Measurements from ENCODE around the gene TUBG2. TPM values are rescaled to one million over a fixed set of nuclear protein-coding genes. Genes with fewer than 3 reads are reported as not detected.
A peak's percentile ranks its signal among the peaks of the same experiment; 100 is the strongest.
"Not testable (repeated sequence)": the region's sequence is repeated elsewhere in the genome, so short reads cannot be mapped to it uniquely, and the experiment has no call there.

TUBG2 gene
- polyA plus RNA-seq, 1 of the 3 experiments (the other 2 are of a cell fraction): 33.9 TPM

DNA sequence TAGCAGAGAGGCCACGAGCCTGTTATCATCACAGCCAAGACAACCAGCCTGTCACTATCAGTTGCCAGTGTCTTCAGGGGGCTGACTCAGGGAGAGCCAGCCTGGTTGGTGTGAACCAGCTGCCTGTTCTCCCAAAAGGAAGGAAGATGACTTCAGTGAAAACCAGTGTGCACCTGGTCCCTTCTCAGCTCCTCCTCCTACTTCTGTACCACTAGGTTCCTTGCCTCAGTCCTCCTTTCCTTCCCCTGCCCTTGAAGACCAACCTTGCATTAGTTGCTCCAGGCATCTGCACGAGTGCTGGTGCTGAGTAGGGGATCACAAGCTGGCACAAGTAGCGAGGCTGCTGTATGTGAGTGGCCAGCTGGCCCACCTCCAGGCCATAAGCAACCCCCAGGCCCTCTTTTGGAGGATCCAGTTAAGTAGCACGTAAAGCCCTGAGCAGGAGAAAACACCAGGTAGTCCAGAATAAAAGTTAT lies 41.1 kb upstream of the TUBG2 start:
- ChIA-PET CTCF (interaction anchor here (1.1 to 2.1 kb wide), 14 partner anchors 8 to 75 kb away, joined by 3 to 14 read pairs (median 6); partner anchors contain the start of genes CCR10, PLEKHH3 and PSMC3IP), POLR2A (interaction anchor here (0.6 to 2.2 kb wide), 8 partner anchors 9 to 187 kb away, joined by 3 to 12 read pairs (median 6); partner anchors contain the start of genes PLEKHH3, PSMC3IP, RETREG3 and TUBG1)
- 60% methylated on average over 4 of the region's 4 CpGs for WGBS (ENCODE audit: low lambda C conversion rate)

GRCh38 chr17:42618442-42619150 lies 40.5 kb upstream of the TUBG2 start:
- DNase-seq: peak; percentile 55
- Histone ChIP-seq H3K4me1 (ENCODE audit: control insufficient read depth in 1 of 2, insufficient read depth in 2 of 2, low read depth in 1 of 2, low read length in 1 of 2) (peaks cover 0 to 16% of the 10 kb centered on the region in 2 experiments; a peak in 1 of 4 replicates), H3K27ac (ENCODE audit: low read depth in 2 of 2, low read length in 1 of 2) (peak overlapping the region in 1 of 2 experiments; percentile 71; a peak in 2 of 4 replicates), H3K9me3 (no peaks in the 10 kb centered on the region), H3K36me3 (replicated peaks in 1 of 2; ENCODE audit: control insufficient read depth in 1 of 2, insufficient read depth in 2 of 2, low read length in 1 of 2) (peaks cover 17% of the 10 kb centered on the region in 2 experiments), H3K9me2 (no peaks in the 10 kb centered on the region), H3K27me3 (ENCODE audit: insufficient read depth) (no peaks in the 10 kb centered on the region), H3K79me2 (ENCODE audit: insufficient read depth) (no peaks in the 10 kb centered on the region), H3K9ac (no peak overlapping the region), H4K20me1 (ENCODE audit: insufficient read depth) (no peaks in the 10 kb centered on the region), H3F3A (replicated peaks; ENCODE audit: insufficient read depth) (peaks cover 10% of the 10 kb centered on the region), H3K4me3 (ENCODE audit: low read depth in 2 of 2, low read length in 1 of 2) (no peak overlapping the region), H2AFZ (ENCODE audit: low read depth) (no peak overlapping the region), H3K4me2 (no peak overlapping the region)
- ChIA-PET CTCF (interaction anchor here (1.1 to 2.1 kb wide), 15 partner anchors 9 to 74 kb away, joined by 3 to 14 read pairs (median 5); partner anchors contain the start of genes CCR10, PLEKHH3 and PSMC3IP), POLR2A (interaction anchor here (0.6 to 2.2 kb wide), 8 partner anchors 10 to 187 kb away, joined by 3 to 12 read pairs (median 6); partner anchors contain the start of genes PLEKHH3, PSMC3IP, RETREG3 and TUBG1)
- TF ChIP-seq, protein P1, sequence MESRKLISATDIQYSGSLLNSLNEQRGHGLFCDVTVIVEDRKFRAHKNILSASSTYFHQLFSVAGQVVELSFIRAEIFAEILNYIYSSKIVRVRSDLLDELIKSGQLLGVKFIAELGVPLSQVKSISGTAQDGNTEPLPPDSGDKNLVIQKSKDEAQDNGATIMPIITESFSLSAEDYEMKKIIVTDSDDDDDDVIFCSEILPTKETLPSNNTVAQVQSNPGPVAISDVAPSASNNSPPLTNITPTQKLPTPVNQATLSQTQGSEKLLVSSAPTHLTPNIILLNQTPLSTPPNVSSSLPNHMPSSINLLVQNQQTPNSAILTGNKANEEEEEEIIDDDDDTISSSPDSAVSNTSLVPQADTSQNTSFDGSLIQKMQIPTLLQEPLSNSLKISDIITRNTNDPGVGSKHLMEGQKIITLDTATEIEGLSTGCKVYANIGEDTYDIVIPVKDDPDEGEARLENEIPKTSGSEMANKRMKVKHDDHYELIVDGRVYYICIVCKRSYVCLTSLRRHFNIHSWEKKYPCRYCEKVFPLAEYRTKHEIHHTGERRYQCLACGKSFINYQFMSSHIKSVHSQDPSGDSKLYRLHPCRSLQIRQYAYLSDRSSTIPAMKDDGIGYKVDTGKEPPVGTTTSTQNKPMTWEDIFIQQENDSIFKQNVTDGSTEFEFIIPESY (IDR thresholded peaks at IDR 0.05; ENCODE audit: borderline replicate concordance, low read depth): no peak
- TF ChIP-seq SMC3 (IDR thresholded peaks at IDR 0.05; ENCODE audit: low read depth, low read length) (peak; percentile 51; the same call in 1 of the 2 replicates), RAD21 (IDR thresholded peaks at IDR 0.05; ENCODE audit: low read length) (peak; percentile 61)
- 73% methylated on average over 9 of the region's 9 CpGs for whole genome bisulfite sequencing (ENCODE audit: low lambda C conversion rate)

More for the DNA sequence above, 41.1 kb upstream of the TUBG2 start:
- Histone ChIP-seq H3K27me3 (ENCODE audit: insufficient read depth) (no peaks in the 10 kb centered on the region), H3K79me2 (ENCODE audit: insufficient read depth) (no peaks in the 10 kb centered on the region), H2AFZ (ENCODE audit: low read depth) (no peak overlapping the region), H3K9me2 (no peaks in the 10 kb centered on the region), H3K4me2 (no peak overlapping the region), H3K4me3 (ENCODE audit: low read depth in 2 of 2, low read length in 1 of 2) (no peak overlapping the region), H3F3A (replicated peaks; ENCODE audit: insufficient read depth) (peaks cover 10% of the 10 kb centered on the region), H3K4me1 (ENCODE audit: control insufficient read depth in 1 of 2, insufficient read depth in 2 of 2, low read depth in 1 of 2, low read length in 1 of 2) (peaks cover 0 to 16% of the 10 kb centered on the region in 2 experiments; a peak in 1 of 4 replicates), H3K9me3 (no peaks in the 10 kb centered on the region), H4K20me1 (ENCODE audit: insufficient read depth) (no peaks in the 10 kb centered on the region), H3K9ac (no peak overlapping the region), H3K27ac (ENCODE audit: low read depth in 2 of 2, low read length in 1 of 2) (peak overlapping the region in 1 of 2 experiments; percentile 71; a peak in 2 of 4 replicates), H3K36me3 (replicated peaks in 1 of 2; ENCODE audit: control insufficient read depth in 1 of 2, insufficient read depth in 2 of 2, low read length in 1 of 2) (peaks cover 22 to 23% of the 10 kb centered on the region in 2 experiments)
- TF ChIP-seq MXI1 (IDR thresholded peaks at IDR 0.05; ENCODE audit: low read depth, low read length): no peak
- no peak for TF ChIP-seq FOXM1 (IDR thresholded peaks at IDR 0.05; ENCODE audit: low read depth)
- TF ChIP-seq RAD21 (IDR thresholded peaks at IDR 0.05; ENCODE audit: low read length): no peak
- no peak for TF ChIP-seq JUND (IDR thresholded peaks at IDR 0.05)
- TF ChIP-seq NRF1 (IDR thresholded peaks at IDR 0.05; ENCODE audit: low read depth, low read length): no peak
- no peak for TF ChIP-seq EZH2phosphoT487 (IDR thresholded peaks at IDR 0.05; ENCODE audit: borderline replicate concordance, low read depth)
- no peak for TF ChIP-seq RFX5 (IDR thresholded peaks at IDR 0.05; ENCODE audit: low read length)
- DNase-seq: peak; percentile 42

DNA sequence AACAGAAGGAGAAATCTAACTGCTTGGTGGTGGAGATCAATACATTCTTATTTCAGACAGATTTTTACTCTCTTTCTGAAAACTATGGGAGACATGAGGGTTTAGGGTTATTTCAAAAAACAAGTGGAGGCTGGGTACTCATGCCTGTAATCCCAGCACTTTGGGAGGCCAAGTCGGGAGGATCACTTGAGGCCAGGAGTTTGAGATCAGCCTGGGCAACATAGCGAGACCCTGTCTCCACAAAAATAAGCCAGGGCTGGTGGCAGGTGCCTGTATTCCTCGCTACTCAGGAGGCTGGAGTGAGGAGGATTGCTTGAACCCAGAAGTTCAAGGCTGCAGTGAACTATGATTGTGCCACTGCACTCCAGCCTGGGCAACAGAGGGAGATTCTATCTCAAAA lies 37.1 kb upstream of the TUBG2 start:
- H3K79me2 ChIP-seq (ENCODE audit: insufficient read depth); H2AFZ ChIP-seq (ENCODE audit: low read depth); H3K36me3 ChIP-seq (replicated peaks in 1 of 2; ENCODE audit: control insufficient read depth in 1 of 2, insufficient read depth in 2 of 2, low read length in 1 of 2); H3K9me2 ChIP-seq; H3K9me3 ChIP-seq; H3F3A ChIP-seq (replicated peaks; ENCODE audit: insufficient read depth); H3K4me3 ChIP-seq (ENCODE audit: low read depth in 2 of 2, low read length in 1 of 2); H4K20me1 ChIP-seq (ENCODE audit: insufficient read depth); CTCF ChIA-PET; H3K27ac ChIP-seq (ENCODE audit: low read depth in 2 of 2, low read length in 1 of 2); POLR2A ChIA-PET; H3K9ac ChIP-seq; H3K27me3 ChIP-seq (ENCODE audit: insufficient read depth); DNase-seq; H3K4me2 ChIP-seq: not testable (repeated sequence)
- WGBS (ENCODE audit: low lambda C conversion rate): 84% methylated on average over 3 of the region's 3 CpGs
- peaks cover 0 to 16% of the 10 kb centered on the region in 2 experiments; a peak in 1 of 4 replicates for H3K4me1 ChIP-seq (ENCODE audit: control insufficient read depth in 1 of 2, insufficient read depth in 2 of 2, low read depth in 1 of 2, low read length in 1 of 2)

Measured in SK-N-SH (cell line).